Activated T-cell treated with anti-CD3 and anti-CD28 coated beads, Interleukin-2, amount 50 U/mL, for 24 hours (primary cell): Measurements from ENCODE around the gene GALR2.
A peak's percentile ranks its signal among the peaks of the same experiment; 100 is the strongest.
"Not testable (repeated sequence)": the region's sequence is repeated elsewhere in the genome, so short reads cannot be mapped to it uniquely, and the experiment has no call there.

Source experiments
- DNase-seq: peaks from one replicate; pipeline ENCODE4 v3.0.0-alpha.2; 2020
- H3K27ac Mint-ChIP-seq: 2 replicates; pipeline ENCODE4 v1.8.0; 2020; ENCODE audit warnings: mild to moderate bottlenecking, mixed read lengths
- H3K27me3 Mint-ChIP-seq: 2 replicates; pipeline ENCODE4 v1.8.0; 2020; ENCODE audit warnings: mixed read lengths
- H3K36me3 Mint-ChIP-seq: 2 replicates; pipeline ENCODE4 v1.8.0; 2020; ENCODE audit warnings: low read depth, mixed read lengths
- H3K4me1 Mint-ChIP-seq: 2 replicates; pipeline ENCODE4 v1.8.0; 2020; ENCODE audit warnings: low read depth, mixed read lengths
- H3K4me3 Mint-ChIP-seq: 2 replicates; pipeline ENCODE4 v1.8.0; 2020; ENCODE audit warnings: mild to moderate bottlenecking, moderate library complexity, mixed read lengths
- H3K9me3 Mint-ChIP-seq: 2 replicates; pipeline ENCODE4 v1.8.0; 2020; ENCODE audit warnings: mixed read lengths

GALR2 gene

DNA sequence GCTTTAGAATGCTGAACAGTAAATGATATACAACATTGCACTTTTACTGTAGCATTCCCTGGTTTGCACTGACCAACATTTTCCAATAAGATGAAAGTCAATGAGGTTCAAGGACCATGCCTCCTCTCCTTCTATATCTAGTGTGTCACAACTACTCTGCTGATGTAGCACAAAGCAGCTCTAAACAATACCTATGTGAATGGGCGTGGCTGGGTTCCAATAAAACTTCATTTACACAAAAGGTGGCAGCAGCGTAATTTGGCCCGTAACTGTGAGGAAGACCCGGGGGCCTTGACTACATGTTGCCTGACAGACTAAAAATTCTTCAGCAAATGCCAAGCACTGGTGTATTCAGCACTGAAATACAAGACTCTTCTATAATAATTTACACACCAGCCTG is 8.8 kb upstream of the GALR2 start:
- DNase-seq = no peak
- Mint-ChIP-seq H3K9me3 (no peaks in the 10 kb centered on the region), H3K4me3 (no peak overlapping the region), H3K27me3 (no peaks in the 10 kb centered on the region), H3K4me1 (peaks cover 45% of the 10 kb centered on the region), H3K27ac (no peak overlapping the region), H3K36me3 (peaks cover 89% of the 10 kb centered on the region)

DNA sequence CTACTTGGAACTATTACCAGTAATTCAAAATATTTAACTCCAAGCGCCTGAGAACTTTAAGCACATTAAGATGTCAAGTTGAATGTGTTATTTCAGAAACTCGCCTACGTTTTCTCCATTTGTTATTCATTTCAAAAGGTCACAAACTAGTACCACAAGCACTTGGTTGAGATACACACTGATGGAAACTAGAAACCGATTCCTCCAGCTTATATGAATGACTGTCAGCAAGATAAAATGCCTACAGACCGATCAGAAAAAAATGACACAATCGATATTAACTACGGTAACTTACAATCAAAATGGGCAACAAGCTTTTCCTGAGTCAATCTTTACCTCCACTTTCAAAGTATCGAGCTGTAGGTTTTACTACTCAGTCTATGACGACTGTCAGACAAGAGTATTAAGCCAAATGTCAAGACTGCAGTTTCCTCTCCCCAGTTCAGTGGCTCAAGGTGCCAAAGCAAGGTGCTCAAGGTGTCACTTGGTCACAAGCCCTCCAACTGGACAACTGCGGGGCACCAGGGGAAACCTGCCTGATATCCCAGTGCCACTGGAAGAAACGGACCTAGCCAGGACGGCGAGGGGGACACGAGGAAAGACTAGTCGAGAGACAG is 2.9 kb upstream of the GALR2 start:
- Mint-ChIP-seq H3K36me3 (peaks cover 54% of the 10 kb centered on the region), H3K27ac (peak overlapping the region; percentile 100), H3K27me3 (peaks cover 30% of the 10 kb centered on the region), H3K4me3 (peak overlapping the region; percentile 98), H3K9me3 (no peaks in the 10 kb centered on the region), H3K4me1 (peaks cover 53% of the 10 kb centered on the region)
- DNase-seq = peak; percentile 74

DNA sequence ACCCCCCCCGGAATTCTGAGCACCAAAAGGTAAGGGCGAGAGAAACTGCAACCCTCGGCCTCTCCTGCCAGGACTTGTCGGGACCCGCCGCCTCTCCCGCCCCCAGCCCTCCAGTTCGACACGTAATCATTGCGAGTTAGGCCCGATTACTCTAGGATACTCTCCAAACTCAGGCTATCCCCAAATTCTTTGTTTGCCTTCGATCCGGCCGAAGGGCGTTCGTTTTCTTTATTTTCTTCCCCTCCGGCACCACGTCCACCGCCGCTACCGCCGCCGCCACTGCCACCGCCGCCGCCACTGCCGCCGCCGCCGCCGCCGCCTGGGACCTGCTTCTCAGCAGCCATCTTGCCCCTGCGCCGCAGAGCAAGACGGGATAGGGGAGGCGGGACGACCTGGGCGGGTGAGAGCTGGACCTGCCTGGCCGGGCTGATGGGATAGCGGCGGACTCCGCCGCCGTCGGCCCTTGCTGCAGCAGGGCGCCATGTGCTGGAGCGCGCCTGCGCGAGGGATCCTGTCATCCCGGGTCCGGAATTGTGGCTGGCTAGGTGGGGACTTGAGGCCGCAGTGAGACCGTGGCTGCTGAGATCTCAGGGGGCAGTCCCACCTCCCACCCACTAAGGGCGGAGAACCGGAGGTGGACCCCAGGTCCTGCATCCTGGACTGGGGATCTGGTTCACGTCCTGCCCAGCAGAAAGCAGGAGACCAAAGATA is 2.3 kb upstream of the GALR2 start, which contains the start of gene SRP68:
TSS of gene SRP68 (minus strand) at position 370 of the 711 bp plus-strand sequence. CDS start at position 344, 26 bp downstream.
- Mint-ChIP-seq H3K27me3 (peaks cover 37% of the 10 kb centered on the region), H3K4me1 (peaks cover 57% of the 10 kb centered on the region), H3K4me3 (peak within 1 kb of the TSS; percentile 98), H3K27ac (peak within 1 kb of the TSS; percentile 100), H3K9me3 (no peaks in the 10 kb centered on the region), H3K36me3 (peaks cover 48% of the 10 kb centered on the region)
- DNase-seq = peak; percentile 90

DNA sequence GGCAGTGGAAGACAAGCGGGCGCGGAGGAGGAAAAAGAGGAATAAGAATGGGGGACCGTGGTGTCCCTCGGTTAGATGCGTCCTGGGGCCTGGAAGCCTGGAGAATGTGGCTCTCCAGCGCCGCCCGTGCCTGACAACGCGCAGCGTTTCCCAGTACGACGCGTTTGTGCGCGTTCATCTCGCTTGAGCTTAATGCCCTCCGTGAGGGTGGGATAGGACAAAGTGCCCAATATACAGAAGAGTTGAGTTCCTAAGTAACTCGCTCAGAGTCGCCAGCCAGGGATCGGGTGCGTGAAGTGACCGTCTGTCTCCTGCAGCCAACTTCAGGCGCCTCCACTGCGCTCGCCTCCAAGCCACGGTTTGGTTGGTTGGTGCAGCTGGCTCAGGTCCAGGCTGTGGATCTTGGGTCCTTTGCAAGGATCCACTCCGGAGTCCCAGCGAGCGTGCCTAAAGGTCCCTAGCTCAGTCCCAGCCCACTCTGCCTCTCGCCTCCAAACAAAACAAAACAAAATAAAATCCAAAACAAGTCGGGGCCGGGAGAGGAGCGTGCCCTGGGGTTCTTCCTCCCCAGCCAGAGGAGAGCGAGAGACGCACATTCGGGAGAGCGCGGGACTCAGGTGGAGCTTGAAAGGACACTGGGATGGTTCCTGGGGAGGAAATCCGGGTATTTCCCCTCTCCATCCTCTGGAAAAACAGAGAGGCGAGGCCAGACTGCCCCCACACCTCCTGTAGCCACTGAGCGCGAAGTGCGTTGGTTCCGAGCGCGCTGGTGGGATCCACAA is 974 bp downstream of the GALR2 start:
- Mint-ChIP-seq H3K4me3 (peak overlapping the region; percentile 63), H3K36me3 (peaks cover 22% of the 10 kb centered on the region), H3K27me3 (peaks cover 59% of the 10 kb centered on the region), H3K27ac (peak overlapping the region; percentile 41), H3K4me1 (peaks cover 63% of the 10 kb centered on the region), H3K9me3 (no peaks in the 10 kb centered on the region)
- DNase-seq = peak; percentile 51

DNA sequence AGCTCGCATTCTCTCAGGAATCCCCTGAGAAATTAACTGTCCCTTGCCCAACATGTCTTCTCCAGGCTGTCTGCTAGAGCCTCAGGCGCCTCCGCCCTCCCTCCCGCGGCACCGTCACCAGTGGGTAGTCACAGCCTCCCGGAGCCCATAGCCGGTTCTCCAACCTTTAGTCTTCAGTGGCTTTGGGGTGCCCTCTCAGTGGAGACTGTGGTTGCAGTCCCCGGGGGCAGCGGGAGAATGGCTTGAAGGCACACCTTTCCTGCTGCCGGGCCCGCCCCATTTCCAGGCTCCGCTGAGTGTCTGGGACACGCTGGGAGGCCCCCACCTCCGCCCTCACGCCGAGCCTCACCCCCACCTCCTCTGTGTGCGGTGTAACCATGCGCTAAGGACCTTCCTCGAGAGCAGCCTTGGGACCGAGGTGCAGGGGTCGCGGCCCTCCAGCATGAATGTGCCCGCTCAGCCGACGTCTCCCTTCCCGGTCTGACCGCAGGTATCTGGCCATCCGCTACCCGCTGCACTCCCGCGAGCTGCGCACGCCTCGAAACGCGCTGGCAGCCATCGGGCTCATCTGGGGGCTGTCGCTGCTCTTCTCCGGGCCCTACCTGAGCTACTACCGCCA is 1.7 kb downstream of the GALR2 start:
- Mint-ChIP-seq H3K27me3 (peaks cover 59% of the 10 kb centered on the region), H3K36me3 (peaks cover 18% of the 10 kb centered on the region), H3K9me3 (no peaks in the 10 kb centered on the region), H3K4me3 (peak overlapping the region; percentile 63), H3K4me1 (peaks cover 58% of the 10 kb centered on the region), H3K27ac (peak overlapping the region; percentile 82)
- peak; percentile 51 for DNase-seq

DNA sequence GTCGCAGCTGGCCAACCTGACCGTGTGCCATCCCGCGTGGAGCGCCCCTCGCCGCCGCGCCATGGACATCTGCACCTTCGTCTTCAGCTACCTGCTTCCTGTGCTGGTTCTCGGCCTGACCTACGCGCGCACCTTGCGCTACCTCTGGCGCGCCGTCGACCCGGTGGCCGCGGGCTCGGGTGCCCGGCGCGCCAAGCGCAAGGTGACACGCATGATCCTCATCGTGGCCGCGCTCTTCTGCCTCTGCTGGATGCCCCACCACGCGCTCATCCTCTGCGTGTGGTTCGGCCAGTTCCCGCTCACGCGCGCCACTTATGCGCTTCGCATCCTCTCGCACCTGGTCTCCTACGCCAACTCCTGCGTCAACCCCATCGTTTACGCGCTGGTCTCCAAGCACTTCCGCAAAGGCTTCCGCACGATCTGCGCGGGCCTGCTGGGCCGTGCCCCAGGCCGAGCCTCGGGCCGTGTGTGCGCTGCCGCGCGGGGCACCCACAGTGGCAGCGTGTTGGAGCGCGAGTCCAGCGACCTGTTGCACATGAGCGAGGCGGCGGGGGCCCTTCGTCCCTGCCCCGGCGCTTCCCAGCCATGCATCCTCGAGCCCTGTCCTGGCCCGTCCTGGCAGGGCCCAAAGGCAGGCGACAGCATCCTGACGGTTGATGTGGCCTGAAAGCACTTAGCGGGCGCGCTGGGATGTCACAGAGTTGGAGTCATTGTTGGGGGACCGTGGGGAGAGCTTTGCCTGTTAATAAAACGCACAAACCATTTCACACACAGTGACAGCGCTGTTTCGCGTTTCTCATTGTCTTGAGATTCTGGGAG is 2.4 kb downstream of the GALR2 start:
- DNase-seq = peak; percentile 59
- H3K4me3 Mint-ChIP-seq = peak overlapping the region; percentile 63
- H3K27me3 Mint-ChIP-seq = peaks cover 59% of the 10 kb centered on the region
- H3K27ac Mint-ChIP-seq = peak overlapping the region; percentile 82
- H3K4me1 Mint-ChIP-seq = peaks cover 54% of the 10 kb centered on the region
- H3K36me3 Mint-ChIP-seq = peaks cover 15% of the 10 kb centered on the region
- H3K9me3 Mint-ChIP-seq = no peaks in the 10 kb centered on the region

DNA sequence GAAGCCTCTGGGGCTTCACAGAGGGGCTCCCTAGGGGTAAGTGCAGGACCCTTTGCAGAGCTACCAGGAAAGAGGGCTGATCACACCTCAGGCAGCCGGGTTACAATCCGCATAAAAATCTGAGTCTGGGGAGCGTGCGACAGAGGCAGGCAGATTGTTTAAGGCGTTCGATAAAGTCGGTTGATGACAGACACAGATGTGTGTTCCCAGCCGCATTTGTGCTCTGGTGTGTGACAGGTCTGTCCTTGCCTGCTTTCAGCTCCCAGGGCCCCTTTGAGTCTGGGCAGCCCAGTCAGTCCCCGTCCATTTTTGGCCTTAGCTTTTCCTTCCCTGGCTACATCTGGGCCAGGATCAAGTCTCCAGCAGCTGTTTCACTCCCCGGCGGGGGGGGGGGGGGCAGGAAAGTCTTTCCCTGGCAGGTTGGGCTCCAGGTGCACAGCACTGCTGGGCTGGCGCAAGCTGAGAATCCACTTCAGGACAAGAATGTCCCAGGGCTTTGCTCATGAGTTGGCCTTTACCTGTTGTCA is 3.1 kb downstream of the GALR2 start:
- no peaks in the 10 kb centered on the region for H3K9me3 Mint-ChIP-seq
- DNase-seq = no peak
- peaks cover 15% of the 10 kb centered on the region for H3K36me3 Mint-ChIP-seq
- H3K4me3 Mint-ChIP-seq = no peak overlapping the region
- H3K27me3 Mint-ChIP-seq = peaks cover 59% of the 10 kb centered on the region
- H3K27ac Mint-ChIP-seq = no peak overlapping the region
- peaks cover 52% of the 10 kb centered on the region for H3K4me1 Mint-ChIP-seq

DNA sequence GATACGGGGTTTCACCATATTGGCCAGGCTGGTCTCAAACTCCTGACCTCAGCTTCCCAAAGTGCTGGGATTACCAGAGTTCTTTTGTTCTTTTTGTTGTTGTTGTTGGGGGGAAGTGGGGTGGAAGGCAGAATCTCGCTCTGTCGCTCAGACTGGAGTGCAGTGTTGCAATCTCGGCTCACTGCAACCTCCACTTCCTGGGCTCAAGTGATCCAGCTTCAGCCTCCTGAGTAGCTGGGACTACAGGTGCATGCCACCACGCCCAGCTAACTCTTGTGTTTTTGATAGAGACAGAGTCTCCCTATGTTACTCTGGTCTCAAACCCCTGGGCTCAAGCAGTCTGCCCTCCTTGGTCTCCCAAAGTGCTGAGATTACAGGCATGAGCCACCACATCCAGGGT is 3.8 kb downstream of the GALR2 start:
- H3K9me3 Mint-ChIP-seq, H3K4me3 Mint-ChIP-seq, DNase-seq, H3K27ac Mint-ChIP-seq: not testable (repeated sequence)
- peaks cover 16% of the 10 kb centered on the region for H3K36me3 Mint-ChIP-seq
- peaks cover 48% of the 10 kb centered on the region for H3K4me1 Mint-ChIP-seq
- peaks cover 59% of the 10 kb centered on the region for H3K27me3 Mint-ChIP-seq

DNA sequence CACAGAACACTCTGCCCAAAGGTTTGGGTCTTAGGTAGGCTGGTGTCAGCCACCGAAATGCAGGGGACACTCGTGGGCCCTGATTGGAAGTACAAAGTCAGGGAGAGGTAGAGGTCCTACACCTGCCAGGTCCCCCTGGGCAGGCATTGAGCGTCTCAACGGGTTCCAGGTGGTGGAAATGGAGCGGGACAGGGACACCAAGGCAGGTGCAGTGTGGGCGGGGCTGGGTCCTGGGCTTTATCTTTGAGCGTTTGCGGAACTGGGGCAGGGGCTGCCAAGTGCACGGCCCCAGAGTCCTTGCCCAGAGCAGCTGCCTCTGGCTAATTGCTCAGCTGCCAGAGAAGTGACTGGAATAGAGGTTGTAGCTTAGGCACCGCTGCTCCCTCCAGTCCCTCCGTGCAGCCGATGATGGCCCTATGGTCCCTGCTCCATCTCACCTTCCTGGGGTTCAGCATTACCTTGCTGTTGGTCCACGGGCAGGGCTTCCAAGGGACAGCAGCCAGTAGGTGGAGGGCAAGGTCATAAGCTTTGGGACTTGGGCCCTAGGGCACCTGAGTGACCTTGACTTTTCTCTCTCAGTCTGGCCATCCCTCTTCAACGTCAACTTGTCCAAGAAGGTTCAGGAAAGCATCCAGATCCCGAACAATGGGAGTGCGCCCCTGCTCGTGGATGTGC is 4.4 kb downstream of the GALR2 start, which contains the start of gene ZACN:
TSS of gene ZACN (plus strand) at position 323 of the 675 bp plus-strand sequence. CDS start at position 406, 83 bp downstream.
- DNase-seq = no peak
- no peaks in the 10 kb centered on the region for H3K9me3 Mint-ChIP-seq
- no peak within 1 kb of the TSS for H3K27ac Mint-ChIP-seq
- H3K27me3 Mint-ChIP-seq = peaks cover 53% of the 10 kb centered on the region
- peaks cover 48% of the 10 kb centered on the region for H3K4me1 Mint-ChIP-seq
- H3K4me3 Mint-ChIP-seq = no peak within 1 kb of the TSS
- peaks cover 22% of the 10 kb centered on the region for H3K36me3 Mint-ChIP-seq

DNA sequence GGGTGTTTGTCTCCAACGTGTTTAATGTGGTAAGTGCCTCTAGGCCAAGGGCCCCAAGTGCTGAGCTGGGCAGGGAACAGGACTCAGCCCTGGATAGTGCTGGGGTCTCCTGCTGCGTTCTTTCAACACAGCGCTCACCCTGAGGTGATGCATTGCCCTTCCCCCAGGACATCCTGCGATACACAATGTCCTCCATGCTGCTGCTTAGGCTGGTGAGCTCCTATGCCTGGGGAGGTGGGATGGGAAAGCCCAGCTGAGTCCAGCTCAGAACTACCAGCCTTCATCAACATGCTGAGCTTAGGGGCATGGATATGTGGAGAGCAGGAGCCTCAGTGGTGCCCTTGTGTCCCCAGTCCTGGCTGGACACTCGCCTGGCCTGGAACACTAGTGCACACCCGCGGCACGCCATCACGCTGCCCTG is 5.0 kb downstream of the GALR2 start:
- peaks cover 50% of the 10 kb centered on the region for H3K27me3 Mint-ChIP-seq

DNA sequence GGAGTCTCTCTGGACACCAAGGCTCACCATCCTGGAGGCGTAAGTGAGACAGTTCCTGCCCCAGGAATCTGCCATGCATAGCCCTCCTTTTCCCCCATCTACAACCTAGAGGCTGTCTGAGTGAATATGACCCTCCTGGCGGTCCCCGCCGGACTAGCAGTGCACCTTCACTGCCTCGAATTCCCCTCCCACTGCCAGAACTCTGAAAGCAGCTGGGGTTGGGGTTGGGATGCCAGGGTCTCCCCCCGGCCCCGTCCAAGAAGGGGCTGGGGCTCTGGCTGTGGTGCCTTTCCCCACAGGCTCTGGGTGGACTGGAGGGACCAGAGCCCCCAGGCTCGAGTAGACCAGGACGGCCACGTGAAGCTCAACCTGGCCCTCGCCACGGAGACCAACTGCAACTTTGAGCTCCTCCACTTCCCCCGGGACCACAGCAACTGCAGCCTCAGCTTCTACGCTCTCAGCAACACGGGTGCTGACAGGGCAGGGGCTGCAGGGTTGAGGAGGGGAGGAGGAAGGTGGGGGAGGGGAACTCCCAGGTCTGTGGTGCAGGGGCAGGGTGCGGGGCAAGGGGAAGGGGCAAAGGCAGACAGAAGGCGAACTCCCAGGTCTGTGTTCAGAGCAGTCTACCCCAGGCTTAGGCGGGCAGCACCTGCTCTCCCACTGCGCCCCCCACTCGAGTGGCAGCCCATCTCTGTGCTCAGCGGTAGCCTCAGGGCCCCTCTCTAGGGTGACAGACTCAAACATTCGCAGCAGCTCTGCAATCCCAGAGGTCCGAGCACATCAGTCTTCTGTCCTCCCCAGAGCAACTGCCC is 5.6 kb downstream of the GALR2 start:
- H3K4me1 Mint-ChIP-seq = peaks cover 43% of the 10 kb centered on the region
- H3K4me3 Mint-ChIP-seq = no peak overlapping the region
- H3K27ac Mint-ChIP-seq = no peak overlapping the region
- H3K9me3 Mint-ChIP-seq = no peaks in the 10 kb centered on the region
- H3K36me3 Mint-ChIP-seq = peaks cover 31% of the 10 kb centered on the region
- peaks cover 44% of the 10 kb centered on the region for H3K27me3 Mint-ChIP-seq
- peak; percentile 57 for DNase-seq

More for the DNA sequence above, 5.0 kb downstream of the GALR2 start:
- Mint-ChIP-seq H3K36me3 (peaks cover 28% of the 10 kb centered on the region), H3K9me3 (no peaks in the 10 kb centered on the region), H3K4me1 (peaks cover 47% of the 10 kb centered on the region), H3K27ac (no peak overlapping the region), H3K4me3 (no peak overlapping the region)
- no peak for DNase-seq

DNA sequence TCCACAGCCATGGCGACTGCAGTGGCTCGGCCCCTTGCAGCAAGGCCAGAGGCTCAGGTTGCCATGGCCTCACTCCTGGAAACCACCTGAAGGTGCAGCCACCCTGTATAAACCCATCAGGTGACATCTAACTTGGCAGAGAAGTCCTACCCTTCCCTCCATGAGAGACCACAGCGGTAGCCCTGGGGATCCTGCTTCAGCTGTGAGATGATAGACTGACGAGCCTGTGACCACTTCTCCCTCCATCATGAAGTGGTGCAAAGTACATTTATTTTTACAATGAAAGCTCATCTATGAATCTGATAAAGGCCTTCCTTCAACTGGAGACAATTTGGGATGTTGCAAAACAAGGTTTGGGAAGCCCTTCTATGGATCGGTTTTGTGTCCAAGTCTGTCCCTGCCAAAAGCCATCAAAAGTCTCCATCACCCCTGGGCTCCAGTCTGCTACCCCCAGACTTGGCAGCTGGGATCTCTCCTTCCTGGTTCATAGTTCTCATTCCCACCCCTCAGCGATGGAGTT is 6.2 kb downstream of the GALR2 start:
- H3K27ac Mint-ChIP-seq = no peak overlapping the region
- peaks cover 36% of the 10 kb centered on the region for H3K4me1 Mint-ChIP-seq
- H3K27me3 Mint-ChIP-seq = peaks cover 37% of the 10 kb centered on the region
- DNase-seq = no peak
- peaks cover 38% of the 10 kb centered on the region for H3K36me3 Mint-ChIP-seq
- no peaks in the 10 kb centered on the region for H3K9me3 Mint-ChIP-seq
- H3K4me3 Mint-ChIP-seq = no peak overlapping the region
